ENCODE results near the gene MOGAT3. TPM values are rescaled to one million over a fixed set of nuclear protein-coding genes. Genes with fewer than 3 reads are reported as not detected.

MOGAT3 gene
- total RNA-seq, 1 experiment from 2014 or later = 0.81 TPM

DNA sequence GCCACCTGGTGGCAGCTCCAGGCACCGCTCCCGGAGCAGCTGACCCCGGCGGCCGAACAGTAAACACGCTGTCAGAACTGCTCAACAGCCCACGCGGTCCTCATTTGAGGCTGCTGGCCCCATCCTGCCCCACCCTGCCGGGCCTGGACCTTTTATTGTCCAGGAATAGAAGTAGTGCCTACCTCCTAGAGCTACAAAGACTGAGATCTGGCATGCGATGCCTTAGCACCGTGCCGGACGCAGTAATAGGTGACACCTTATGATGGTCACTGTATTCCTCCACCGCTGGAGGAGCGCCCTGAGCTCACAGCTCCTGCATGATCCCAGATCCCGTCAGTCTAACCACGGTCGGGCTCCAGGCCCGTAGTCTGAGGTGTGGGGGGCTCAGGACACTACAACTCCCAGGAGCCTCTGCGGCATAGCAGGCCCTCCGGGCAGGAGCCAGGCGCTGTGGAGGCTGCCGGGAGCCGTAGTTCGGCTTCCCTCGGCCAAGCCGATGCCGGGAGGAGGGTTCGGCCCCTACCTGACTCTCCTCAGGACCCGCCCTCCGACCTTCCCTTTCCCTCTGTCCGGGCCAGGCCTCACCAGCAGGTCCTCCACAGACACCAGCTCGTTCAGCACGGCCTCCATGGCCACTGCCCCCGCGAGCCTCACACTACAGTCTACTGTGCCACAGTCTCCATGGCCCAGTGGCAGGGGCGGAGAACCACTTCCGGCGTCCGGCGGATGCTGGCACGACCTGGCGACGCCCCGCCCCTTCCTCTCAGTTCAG, 43.7 kb upstream of the MOGAT3 start, which contains the start of gene FIS1 (continued):
- TF ChIP-seq, protein P1, sequence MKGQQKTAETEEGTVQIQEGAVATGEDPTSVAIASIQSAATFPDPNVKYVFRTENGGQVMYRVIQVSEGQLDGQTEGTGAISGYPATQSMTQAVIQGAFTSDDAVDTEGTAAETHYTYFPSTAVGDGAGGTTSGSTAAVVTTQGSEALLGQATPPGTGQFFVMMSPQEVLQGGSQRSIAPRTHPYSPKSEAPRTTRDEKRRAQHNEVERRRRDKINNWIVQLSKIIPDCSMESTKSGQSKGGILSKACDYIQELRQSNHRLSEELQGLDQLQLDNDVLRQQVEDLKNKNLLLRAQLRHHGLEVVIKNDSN (CRISPR knock-in tag; IDR thresholded peaks at IDR 0.05) = no peak; the same call in 1 of the 2 replicates
- no peak for TF ChIP-seq ZNF219 (CRISPR knock-in tag; IDR thresholded peaks at IDR 0.05; ENCODE audit: borderline replicate concordance)
- TF ChIP-seq, protein P2, sequence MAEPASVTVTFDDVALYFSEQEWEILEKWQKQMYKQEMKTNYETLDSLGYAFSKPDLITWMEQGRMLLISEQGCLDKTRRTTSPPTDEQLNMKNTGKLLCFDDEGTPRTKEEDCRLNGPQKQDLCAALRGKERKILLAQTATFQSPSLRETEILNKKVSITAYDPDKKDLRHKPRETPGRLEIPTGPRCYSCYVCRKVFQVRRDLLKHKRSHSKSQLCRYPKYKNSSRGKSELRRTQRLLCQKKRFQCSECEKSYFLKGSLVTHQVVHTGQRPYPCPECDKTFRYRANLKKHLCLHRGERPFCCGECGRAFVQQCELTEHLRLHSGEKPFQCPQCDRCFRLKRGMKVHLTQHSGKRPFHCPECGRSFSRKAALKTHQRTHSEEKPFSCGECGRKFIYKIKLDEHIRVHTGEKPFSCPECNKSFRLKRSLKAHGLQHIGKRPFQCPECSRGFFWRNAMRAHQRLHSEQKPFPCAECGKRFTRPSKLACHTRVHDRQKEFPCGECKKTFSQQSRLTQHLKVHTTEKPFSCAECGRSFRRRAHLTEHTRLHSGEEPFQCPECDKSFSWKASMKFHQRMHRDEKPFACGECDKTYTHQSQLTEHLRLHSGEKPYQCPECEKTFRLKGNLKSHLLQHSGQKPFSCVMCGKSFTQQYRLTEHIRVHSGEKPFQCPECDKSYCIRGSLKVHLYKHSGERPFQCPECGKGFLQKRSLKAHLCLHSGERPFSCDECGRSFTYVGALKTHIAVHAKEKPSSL (CRISPR knock-in tag; conservative IDR thresholded peaks at IDR 0.05) = no peak
- TF ChIP-seq, protein P3, sequence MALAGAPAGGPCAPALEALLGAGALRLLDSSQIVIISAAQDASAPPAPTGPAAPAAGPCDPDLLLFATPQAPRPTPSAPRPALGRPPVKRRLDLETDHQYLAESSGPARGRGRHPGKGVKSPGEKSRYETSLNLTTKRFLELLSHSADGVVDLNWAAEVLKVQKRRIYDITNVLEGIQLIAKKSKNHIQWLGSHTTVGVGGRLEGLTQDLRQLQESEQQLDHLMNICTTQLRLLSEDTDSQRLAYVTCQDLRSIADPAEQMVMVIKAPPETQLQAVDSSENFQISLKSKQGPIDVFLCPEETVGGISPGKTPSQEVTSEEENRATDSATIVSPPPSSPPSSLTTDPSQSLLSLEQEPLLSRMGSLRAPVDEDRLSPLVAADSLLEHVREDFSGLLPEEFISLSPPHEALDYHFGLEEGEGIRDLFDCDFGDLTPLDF (CRISPR knock-in tag; IDR thresholded peaks at IDR 0.05) = no peak
- TF ChIP-seq, protein P4, sequence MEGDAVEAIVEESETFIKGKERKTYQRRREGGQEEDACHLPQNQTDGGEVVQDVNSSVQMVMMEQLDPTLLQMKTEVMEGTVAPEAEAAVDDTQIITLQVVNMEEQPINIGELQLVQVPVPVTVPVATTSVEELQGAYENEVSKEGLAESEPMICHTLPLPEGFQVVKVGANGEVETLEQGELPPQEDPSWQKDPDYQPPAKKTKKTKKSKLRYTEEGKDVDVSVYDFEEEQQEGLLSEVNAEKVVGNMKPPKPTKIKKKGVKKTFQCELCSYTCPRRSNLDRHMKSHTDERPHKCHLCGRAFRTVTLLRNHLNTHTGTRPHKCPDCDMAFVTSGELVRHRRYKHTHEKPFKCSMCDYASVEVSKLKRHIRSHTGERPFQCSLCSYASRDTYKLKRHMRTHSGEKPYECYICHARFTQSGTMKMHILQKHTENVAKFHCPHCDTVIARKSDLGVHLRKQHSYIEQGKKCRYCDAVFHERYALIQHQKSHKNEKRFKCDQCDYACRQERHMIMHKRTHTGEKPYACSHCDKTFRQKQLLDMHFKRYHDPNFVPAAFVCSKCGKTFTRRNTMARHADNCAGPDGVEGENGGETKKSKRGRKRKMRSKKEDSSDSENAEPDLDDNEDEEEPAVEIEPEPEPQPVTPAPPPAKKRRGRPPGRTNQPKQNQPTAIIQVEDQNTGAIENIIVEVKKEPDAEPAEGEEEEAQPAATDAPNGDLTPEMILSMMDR (IDR thresholded peaks at IDR 0.05) = peak; percentile 47
- TF ChIP-seq, protein P5, sequence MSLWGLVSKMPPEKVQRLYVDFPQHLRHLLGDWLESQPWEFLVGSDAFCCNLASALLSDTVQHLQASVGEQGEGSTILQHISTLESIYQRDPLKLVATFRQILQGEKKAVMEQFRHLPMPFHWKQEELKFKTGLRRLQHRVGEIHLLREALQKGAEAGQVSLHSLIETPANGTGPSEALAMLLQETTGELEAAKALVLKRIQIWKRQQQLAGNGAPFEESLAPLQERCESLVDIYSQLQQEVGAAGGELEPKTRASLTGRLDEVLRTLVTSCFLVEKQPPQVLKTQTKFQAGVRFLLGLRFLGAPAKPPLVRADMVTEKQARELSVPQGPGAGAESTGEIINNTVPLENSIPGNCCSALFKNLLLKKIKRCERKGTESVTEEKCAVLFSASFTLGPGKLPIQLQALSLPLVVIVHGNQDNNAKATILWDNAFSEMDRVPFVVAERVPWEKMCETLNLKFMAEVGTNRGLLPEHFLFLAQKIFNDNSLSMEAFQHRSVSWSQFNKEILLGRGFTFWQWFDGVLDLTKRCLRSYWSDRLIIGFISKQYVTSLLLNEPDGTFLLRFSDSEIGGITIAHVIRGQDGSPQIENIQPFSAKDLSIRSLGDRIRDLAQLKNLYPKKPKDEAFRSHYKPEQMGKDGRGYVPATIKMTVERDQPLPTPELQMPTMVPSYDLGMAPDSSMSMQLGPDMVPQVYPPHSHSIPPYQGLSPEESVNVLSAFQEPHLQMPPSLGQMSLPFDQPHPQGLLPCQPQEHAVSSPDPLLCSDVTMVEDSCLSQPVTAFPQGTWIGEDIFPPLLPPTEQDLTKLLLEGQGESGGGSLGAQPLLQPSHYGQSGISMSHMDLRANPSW (CRISPR knock-in tag; conservative IDR thresholded peaks at IDR 0.05; ENCODE audit: low read depth) = no peak
- TF ChIP-seq IRF2 (CRISPR knock-in tag; IDR thresholded peaks at IDR 0.05; ENCODE audit: borderline replicate concordance, low read depth) = no peak
- TF ChIP-seq TEAD1 (CRISPR knock-in tag; IDR thresholded peaks at IDR 0.05) = peak; percentile 52; the same call in 1 of the 2 replicates
- 0 out of 2 replicates have a peak, but pooled peaks have one; percentile 26 for TF ChIP-seq ESRRA (CRISPR knock-in tag; IDR thresholded peaks at IDR 0.05; ENCODE audit: borderline replicate concordance)
- TF ChIP-seq, protein P6, sequence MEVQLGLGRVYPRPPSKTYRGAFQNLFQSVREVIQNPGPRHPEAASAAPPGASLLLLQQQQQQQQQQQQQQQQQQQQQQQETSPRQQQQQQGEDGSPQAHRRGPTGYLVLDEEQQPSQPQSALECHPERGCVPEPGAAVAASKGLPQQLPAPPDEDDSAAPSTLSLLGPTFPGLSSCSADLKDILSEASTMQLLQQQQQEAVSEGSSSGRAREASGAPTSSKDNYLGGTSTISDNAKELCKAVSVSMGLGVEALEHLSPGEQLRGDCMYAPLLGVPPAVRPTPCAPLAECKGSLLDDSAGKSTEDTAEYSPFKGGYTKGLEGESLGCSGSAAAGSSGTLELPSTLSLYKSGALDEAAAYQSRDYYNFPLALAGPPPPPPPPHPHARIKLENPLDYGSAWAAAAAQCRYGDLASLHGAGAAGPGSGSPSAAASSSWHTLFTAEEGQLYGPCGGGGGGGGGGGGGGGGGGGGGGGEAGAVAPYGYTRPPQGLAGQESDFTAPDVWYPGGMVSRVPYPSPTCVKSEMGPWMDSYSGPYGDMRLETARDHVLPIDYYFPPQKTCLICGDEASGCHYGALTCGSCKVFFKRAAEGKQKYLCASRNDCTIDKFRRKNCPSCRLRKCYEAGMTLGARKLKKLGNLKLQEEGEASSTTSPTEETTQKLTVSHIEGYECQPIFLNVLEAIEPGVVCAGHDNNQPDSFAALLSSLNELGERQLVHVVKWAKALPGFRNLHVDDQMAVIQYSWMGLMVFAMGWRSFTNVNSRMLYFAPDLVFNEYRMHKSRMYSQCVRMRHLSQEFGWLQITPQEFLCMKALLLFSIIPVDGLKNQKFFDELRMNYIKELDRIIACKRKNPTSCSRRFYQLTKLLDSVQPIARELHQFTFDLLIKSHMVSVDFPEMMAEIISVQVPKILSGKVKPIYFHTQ (CRISPR knock-in tag; IDR thresholded peaks at IDR 0.05) = no peak
- no peak for TF ChIP-seq ZNF671 (CRISPR knock-in tag; IDR thresholded peaks at IDR 0.05)
- no peak for TF ChIP-seq ZNF138 (CRISPR knock-in tag; conservative IDR thresholded peaks at IDR 0.05)
- TF ChIP-seq, protein P7, sequence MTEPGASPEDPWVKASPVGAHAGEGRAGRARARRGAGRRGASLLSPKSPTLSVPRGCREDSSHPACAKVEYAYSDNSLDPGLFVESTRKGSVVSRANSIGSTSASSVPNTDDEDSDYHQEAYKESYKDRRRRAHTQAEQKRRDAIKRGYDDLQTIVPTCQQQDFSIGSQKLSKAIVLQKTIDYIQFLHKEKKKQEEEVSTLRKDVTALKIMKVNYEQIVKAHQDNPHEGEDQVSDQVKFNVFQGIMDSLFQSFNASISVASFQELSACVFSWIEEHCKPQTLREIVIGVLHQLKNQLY (CRISPR knock-in tag; IDR thresholded peaks at IDR 0.05) = no peak
- TF ChIP-seq NR3C1 (CRISPR knock-in tag; conservative IDR thresholded peaks at IDR 0.05; ENCODE audit: low read depth) = no peak
- TF ChIP-seq, protein P8, sequence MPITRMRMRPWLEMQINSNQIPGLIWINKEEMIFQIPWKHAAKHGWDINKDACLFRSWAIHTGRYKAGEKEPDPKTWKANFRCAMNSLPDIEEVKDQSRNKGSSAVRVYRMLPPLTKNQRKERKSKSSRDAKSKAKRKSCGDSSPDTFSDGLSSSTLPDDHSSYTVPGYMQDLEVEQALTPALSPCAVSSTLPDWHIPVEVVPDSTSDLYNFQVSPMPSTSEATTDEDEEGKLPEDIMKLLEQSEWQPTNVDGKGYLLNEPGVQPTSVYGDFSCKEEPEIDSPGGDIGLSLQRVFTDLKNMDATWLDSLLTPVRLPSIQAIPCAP (CRISPR knock-in tag; IDR thresholded peaks at IDR 0.05) = no peak
- no peak for TF ChIP-seq TP53 (CRISPR knock-in tag; IDR thresholded peaks at IDR 0.05)
- TF ChIP-seq, protein P9, sequence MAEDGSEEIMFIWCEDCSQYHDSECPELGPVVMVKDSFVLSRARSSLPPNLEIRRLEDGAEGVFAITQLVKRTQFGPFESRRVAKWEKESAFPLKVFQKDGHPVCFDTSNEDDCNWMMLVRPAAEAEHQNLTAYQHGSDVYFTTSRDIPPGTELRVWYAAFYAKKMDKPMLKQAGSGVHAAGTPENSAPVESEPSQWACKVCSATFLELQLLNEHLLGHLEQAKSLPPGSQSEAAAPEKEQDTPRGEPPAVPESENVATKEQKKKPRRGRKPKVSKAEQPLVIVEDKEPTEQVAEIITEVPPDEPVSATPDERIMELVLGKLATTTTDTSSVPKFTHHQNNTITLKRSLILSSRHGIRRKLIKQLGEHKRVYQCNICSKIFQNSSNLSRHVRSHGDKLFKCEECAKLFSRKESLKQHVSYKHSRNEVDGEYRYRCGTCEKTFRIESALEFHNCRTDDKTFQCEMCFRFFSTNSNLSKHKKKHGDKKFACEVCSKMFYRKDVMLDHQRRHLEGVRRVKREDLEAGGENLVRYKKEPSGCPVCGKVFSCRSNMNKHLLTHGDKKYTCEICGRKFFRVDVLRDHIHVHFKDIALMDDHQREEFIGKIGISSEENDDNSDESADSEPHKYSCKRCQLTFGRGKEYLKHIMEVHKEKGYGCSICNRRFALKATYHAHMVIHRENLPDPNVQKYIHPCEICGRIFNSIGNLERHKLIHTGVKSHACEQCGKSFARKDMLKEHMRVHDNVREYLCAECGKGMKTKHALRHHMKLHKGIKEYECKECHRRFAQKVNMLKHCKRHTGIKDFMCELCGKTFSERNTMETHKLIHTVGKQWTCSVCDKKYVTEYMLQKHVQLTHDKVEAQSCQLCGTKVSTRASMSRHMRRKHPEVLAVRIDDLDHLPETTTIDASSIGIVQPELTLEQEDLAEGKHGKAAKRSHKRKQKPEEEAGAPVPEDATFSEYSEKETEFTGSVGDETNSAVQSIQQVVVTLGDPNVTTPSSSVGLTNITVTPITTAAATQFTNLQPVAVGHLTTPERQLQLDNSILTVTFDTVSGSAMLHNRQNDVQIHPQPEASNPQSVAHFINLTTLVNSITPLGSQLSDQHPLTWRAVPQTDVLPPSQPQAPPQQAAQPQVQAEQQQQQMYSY (CRISPR knock-in tag; IDR thresholded peaks at IDR 0.05) = no peak
- TF ChIP-seq GABPB1 (CRISPR knock-in tag; IDR thresholded peaks at IDR 0.05) = peak; percentile 71
- TF ChIP-seq ZNF232 (CRISPR knock-in tag; IDR thresholded peaks at IDR 0.05) = no peak; the same call in 1 of the 2 replicates
- TF ChIP-seq NFYB (CRISPR knock-in tag; conservative IDR thresholded peaks at IDR 0.05; ENCODE audit: low read depth) = no peak
- TF ChIP-seq ZNF263 (CRISPR knock-in tag; IDR thresholded peaks at IDR 0.05; ENCODE audit: low read depth) = no peak
